GM18951 (cell line): ENCODE results near the gene CABP2.
"Not testable (repeated sequence)": the region's sequence is repeated elsewhere in the genome, so short reads cannot be mapped to it uniquely, and the experiment has no call there.

Source experiments
- POLR2A ChIP-seq: IDR thresholded peaks from 4 replicates; pipeline ENCODE4 v1.6.1; 2011; ENCODE audit warnings: mild to moderate bottlenecking; ENCODE audit not compliant: insufficient read length, insufficient read depth; ENCODE audit errors: extremely low read depth
- in situ Hi-C: fragments of 300-500 bp; cut with MboI; formaldehyde crosslinking; loops from one replicate; pipeline ENCODE4 v1.12.0; 2022; ENCODE audit warnings: low sequenced_read_pairs, mixed read lengths, inconsistent platforms; ENCODE audit not compliant: unreplicated experiment

Gene CABP2

DNA sequence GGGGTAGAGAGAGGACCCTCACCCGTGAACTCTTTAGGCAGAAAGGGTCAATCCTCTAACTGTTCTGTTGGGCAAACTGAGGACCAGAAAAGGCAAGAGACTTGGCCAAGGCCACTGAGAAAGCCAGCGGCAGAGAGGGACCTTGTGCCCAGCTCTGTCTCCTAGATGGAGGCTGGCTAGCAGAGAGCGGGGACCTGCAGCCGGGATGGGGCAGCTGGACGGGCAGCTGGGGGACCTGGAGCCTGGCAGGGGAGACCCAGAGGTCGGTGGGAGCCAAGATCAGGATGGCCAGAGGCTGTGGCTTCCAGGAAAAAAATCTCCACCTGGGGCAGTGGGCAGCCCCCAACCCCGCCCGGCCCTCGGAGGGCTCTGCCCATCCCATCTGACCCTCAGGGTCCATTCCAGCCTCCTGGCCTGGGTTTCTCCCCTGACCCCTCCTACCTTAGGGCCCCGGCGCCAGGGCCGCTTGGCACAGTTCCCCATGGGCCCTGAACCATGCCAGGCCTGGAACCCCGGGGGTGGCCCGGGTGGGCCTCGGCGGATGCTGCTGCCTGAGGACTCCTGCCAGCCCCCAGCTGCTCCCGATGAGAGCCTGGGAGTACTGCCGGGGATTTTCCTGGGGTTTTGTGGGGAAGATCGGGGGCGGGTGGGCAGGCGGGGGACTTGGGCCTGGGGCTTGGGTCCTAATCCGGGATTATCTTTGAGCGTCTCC is at the start of gene CABP2:
Gene CABP2 (minus strand): TSS at position 603 of the 712 bp plus-strand sequence. CDS start 120 bp downstream, at position 483.
- TF ChIP-seq POLR2A = no peak

DNA sequence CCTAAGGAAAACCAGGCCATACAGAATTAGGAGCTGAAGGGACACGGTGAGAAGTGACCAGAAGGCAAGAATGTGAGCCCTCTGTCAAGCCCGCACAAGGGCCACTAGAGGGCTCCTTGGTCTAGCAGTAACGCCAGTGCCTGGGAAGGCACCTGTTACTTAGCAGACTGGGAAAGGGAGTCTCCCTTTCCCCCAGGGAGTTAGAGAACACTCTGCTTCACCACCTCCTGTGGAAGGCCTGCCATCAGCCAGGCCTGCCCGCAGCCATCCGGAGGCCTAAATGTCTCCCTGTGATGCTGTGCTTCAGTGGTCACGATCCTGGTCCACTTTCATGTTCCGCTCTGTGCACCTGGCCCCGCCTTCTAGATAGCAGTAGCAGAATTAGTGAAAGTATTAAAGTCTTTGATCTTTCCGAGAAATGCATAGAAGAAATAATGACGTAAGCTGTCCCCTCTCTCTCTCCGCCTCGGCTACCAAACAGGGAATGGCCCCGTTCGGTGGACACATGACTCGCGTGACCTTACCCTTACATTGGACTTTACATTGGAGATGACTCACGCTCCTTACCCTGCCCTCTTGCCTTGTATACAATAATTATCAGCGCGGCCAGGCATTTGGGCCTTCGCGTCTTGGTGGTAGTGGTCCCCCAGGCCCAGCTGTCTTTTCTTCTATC is 49.6 kb upstream of the CABP2 start:
- in situ Hi-C loops = no loop called here
- no peak for TF ChIP-seq POLR2A

More for the DNA sequence above, at the start of gene CABP2:
- in situ Hi-C loops = no loop called here

DNA sequence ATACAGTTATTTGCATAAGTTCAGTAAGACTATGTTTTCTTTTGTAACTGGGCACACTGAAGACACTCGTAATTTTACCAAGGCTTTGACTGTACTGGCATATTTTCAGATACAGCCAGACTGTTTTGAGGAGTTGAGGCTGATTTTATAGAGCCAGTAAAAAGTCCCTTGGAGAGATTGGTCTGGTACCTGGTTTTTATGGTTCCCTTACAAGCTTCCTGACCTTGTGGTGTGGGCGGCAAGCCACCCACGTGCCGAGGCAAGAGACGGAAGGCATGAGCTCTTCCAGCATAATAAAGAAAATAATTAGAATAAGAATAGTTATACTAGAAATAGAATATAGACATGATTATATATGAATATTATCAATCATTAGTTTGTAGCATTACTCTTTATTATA is 49.1 kb upstream of the CABP2 start:
- in situ Hi-C loops = no loop called here

DNA sequence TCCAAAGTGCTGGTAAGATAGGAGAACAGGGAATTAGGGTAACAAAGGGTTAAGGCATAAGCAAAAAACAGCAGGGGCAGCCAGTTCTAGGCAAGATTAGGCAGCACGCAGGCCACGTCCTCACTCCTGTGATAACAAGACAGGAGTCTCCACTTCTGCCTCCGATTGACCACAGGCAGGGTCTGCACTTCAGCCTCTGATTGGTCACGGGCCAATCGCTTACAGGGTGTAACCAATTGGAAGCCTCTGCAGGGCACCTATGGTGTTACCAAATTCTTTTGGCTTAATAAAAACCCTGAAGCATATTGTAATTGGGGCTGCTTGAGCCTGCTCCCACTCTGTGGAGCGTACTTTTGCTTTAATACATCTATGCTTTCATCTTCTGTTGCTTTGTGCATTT is 48.2 kb upstream of the CABP2 start:
- TF ChIP-seq POLR2A = no peak
- in situ Hi-C loops = no loop called here

More for the DNA sequence above, 49.1 kb upstream of the CABP2 start:
- TF ChIP-seq POLR2A = no peak

DNA sequence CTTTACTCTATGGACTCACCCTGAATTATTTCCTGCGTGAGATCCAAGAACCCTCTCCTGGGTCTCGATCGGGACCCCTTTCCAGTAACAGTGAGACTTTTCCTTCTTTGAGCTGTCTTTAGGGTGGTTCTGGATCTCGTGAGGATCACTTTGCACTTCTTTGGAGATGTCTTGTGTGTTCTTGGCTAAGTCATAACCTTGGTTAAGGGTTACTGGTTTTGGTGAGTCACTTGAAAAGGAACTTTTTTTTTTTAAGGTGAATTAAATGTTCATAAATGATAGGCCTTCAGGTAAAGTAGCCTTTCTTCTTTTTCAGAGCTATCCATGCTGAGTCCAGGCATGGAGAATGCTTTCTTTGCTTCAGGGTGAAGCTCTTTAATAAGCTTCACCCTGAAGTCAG is 41.0 kb upstream of the CABP2 start:
- in situ Hi-C loops = no loop called here
- TF ChIP-seq POLR2A = no peak

DNA sequence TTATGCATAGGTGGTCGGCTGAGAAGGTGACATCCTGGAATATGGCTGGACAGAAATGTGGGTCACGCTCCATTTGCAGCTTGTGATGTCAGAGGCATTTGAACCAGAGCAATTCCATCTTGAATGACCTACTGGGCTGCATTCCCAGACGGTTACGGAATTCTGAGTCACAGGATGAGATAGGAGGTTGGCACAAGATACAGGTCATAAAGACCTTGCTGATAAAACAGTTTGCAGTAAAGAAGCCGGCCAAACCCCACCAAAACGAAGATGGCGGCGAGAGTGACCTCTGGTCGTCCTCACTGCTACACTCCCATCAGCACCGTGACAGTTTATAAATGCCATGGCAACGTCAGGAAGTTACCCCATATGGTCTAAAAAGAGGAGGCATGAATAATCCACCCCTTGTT is 40.5 kb upstream of the CABP2 start:
- in situ Hi-C loops = not testable (repeated sequence)

DNA sequence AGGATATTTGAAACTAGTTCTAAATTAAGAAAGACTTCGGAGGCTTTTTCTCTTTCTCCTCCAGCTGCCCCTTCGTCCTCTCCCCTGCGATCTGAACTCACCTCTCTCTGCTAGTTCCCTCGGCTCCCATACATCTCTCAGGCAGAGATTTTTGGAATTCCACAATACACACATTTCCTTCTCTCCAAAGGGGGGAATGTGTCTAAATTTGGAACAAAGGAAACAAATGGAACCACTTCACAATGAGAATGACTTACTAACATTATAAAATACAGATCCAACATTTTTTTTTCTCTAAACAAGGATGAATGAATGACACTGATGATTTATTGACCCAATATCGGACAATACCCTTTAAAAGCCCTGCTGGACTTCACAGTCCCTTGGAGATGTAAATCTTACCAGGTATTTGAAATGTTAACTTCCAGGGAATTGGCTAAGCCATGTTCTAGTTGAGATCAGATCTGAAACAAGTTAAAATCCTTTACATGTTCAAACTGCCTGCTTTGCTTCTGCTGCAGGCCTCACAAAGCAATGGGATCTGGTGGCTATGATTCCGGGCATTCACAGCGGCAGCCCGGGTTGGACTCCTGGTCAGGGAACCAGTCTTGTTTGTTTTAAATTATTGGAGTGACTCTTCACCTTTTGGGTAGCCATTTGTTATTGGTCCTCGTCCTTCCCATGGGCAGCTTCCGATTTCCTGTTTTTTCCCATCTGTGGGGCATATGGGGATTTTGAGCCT is 39.9 kb upstream of the CABP2 start:
- in situ Hi-C loops = no loop called here
- no peak for TF ChIP-seq POLR2A

DNA sequence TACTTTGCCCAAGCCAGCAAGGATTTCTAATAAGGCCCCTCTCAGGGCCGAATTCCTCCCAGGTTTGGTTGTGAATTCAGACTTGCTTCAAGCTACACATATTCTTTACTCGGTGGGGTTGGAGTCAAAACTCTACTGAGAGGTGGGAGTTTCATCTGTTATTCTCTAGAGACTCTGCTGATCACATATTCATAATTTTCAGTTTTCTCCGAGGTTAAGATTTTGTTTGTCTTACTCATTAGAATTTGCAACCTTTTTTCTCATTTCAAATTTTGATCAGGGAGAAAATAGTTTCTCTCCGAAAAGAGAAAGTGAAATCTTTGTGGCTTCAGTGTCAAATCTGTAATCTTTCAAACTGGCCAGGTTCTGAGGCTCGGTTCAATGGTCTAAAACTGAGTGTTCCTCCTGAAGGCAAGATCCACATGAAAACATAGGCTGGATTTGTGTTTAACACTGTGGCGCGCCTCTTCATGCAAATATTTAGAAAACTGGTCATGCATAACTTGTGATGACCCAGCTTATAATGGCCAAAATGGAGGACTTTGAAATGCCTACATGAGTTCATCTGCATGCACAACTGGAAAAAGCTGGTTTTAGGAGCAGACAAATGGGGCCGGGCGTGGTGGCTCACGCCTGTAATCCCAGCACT is 38.8 kb upstream of the CABP2 start:
- no peak for TF ChIP-seq POLR2A
- in situ Hi-C loops = no loop called here

DNA sequence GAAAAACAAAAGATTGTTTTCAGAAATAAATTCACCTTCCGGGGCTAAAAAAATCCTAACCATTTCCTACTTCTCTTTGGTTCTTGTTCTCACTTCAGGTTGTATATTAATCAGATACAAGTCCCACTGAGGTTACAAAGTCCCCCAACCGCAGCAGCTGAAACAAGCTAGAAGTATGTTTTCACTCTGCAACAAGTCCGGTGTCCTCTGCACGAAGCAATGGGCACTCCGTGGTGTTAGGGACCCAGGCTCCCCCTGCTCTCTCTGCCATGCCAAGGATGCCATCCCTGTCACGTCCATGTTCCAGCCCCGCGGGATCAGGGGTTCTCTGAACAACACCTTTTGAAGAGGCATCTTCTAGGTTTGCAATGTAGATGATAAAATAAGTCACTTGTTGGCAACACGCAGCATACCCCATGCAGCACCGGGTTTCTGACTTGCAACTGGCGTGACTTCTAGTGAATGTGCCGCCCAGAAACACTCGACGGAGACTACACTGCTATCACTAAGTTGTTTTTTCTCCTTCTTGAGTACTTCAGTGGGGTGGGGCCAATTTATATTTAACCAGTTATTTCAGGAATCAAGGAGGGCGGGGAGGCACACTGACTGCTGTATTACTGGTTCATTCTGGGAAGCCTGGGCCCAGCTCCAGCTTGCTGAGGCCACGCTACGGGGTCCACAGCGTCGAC is 35.0 kb upstream of the CABP2 start:
- TF ChIP-seq POLR2A = no peak
- in situ Hi-C loops = no loop called here

DNA sequence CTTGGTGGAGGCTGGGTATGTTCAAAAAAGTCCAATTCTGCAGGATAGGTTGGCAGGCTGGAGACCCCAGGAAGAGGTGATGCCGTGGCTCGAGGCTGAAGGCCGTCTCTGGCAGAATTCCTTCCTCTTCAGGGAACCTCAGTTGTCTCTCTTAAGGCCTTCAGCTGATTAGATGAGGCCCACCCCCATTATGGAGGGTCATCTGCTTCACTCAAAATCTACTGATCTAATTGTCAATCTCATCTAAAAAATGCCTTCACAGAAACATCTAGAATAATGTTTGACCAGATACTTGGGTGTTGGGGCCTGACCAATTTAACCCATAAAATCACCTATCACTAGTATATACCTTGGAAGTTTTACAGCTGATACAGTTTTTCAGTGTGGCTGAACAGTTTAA is 33.0 kb upstream of the CABP2 start:
- TF ChIP-seq POLR2A = no peak
- in situ Hi-C loops = no loop called here

DNA sequence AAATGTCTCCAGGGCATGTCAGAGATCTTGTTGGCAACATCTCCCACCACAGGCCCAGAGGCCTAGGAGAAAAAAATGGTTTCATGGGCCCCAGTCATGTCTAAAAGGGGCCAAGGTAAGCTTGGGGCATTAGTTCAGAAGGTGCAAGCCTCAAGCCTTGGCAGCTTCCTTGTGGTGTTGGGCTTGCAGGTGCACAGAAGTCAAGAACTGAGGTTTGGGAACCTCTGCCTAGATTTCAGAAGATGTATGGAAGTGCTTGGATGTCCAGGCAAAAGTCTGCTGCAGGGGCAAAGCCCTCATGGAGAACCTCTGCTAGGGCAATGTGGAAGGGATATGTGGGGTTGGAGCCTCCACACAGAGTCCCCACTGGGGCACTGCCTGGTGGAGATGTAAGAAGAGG is 28.5 kb upstream of the CABP2 start:
- in situ Hi-C loops = not testable (repeated sequence)

DNA sequence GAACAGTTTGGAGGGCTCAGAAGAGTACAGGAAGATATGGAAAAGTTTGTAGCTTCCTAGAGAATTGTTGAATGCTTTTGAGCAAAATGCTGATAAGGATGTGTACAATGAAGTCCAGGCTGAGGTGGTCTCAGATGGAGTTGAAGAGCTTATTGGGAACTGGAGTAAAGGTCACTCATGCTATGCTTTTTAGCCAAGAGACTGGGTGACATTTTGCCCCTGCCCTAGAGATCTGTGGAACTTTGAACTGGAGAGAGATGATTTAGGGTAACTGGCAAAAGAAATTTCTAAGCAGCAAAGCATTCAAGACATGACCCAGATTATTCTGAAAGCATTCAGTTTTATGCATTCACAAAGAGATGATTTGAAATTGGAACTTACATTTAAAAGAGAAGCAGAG is 27.9 kb upstream of the CABP2 start:
- in situ Hi-C loops = no loop called here
- no peak for TF ChIP-seq POLR2A

DNA sequence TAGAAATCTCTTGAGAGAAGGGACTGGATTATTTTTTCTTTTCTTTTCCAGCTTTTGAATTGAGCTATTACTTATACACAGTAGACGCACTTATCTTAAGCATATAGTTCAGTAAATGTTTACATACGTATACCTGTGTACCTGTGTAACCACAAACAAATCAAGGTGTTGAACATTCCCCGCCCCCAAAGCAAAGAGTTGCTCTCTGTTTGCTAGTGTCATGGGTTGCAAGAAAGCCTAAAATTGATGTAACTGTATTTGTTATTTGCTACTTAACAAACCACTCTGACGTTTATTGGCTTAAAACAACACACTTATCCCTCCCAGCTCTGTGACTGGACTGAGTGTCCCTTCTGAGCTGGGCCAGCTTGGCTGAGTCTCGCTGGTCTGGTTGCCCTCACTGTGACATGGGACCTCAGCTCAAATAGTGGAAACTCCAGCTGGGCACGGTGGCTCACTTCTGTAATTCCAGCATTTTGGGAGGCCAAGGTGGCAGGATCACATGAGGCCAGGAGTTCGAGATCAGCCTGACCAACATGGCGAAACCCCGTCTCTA is 25.4 kb upstream of the CABP2 start:
- no peak for TF ChIP-seq POLR2A
- in situ Hi-C loops = no loop called here

DNA sequence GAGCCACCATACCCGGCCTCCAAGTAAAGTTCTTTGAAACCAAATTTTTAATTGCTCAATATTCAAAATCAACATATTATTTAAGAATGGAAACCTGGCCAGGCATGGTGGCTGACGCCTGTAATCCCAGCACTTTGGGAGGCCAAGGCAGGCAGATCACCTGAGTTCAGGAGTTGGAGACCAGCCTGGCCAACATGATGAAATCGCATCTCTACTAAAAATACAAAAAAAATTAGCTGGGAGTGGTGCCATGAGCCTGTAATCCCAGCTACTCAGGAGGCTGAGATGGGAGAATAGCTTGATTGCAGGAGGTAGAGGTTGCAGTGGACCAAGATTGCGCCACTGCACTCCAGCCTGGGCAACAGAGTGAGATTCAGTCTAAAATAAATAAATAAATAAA is 24.9 kb upstream of the CABP2 start:
- in situ Hi-C loops = not testable (repeated sequence)
